ENCODE results near the gene TNFRSF8.

GRCh38 chr1:12065872-12066271 is 2.8 kb downstream of the TNFRSF8 start:
- TF ChIP-seq CTCF (conservative IDR thresholded peaks at IDR 0.05 in 1 of 2, IDR thresholded peaks at IDR 0.05 in 1 of 2; ENCODE audit: low read depth in 1 of 2, low read length in 2 of 2) (no peak), EZH2 (IDR thresholded peaks at IDR 0.05; ENCODE audit: low read length, missing control alignments) (no peak)
